CD14-positive monocyte (primary cell): Measurements from ENCODE around the gene STPG3. TPM values are rescaled to one million over a fixed set of nuclear protein-coding genes. Genes with fewer than 3 reads are reported as not detected.

ENCODE experiments used
- DNase-seq, 3 donors: peaks; one replicate each; pipeline ENCODE4 v3.0.0-alpha.2; 2011 to 2022
- H2AFZ ChIP-seq: 2 replicates; pipeline ENCODE4 v1.6.0; 2012; ENCODE audit warnings: mild to moderate bottlenecking, low read depth, low read length, inconsistent platforms; ENCODE audit not compliant: insufficient read depth, poor library complexity, severe bottlenecking
- H3K27ac ChIP-seq, 2 donors: 1 replicate in 1 of 2; 2 replicates in 1 of 2; pipeline ENCODE4 v1.5.1; 2012 to 2013; ENCODE audit warnings: low read length in 2 of 2, control low read depth in 1 of 2, inconsistent platforms in 1 of 2, low read depth in 1 of 2, mild to moderate bottlenecking in 1 of 2
- H3K27me3 ChIP-seq, 2 donors: one replicate each; pipeline versions ENCODE4 v1.6.0 to v1.6.1; 2011 to 2013; ENCODE audit warnings: low read length in 2 of 2; ENCODE audit not compliant: control insufficient read depth in 2 of 2, insufficient read depth in 2 of 2
- H3K36me3 ChIP-seq, 2 donors: replicated peaks in 1 of 2; 1 replicate in 1 of 2; 2 replicates in 1 of 2; pipeline versions ENCODE4 v1.5.1 to v1.6.1; 2012 to 2013; ENCODE audit warnings: low read length in 2 of 2, control low read depth in 1 of 2, inconsistent platforms in 1 of 2, mild to moderate bottlenecking in 1 of 2; ENCODE audit not compliant: insufficient read depth in 2 of 2, control insufficient read depth in 1 of 2
- H3K4me1 ChIP-seq, 2 donors: 1 replicate in 1 of 2; 2 replicates in 1 of 2; pipeline versions ENCODE4 v1.5.1 to v1.6.1; 2012 to 2013; ENCODE audit warnings: low read length in 2 of 2, control low read depth in 1 of 2, inconsistent platforms in 1 of 2, mild to moderate bottlenecking in 1 of 2, moderate library complexity in 1 of 2; ENCODE audit not compliant: insufficient read depth in 2 of 2, control insufficient read depth in 1 of 2
- H3K4me2 ChIP-seq: replicated peaks from 2 replicates; pipeline ENCODE3; 2012; ENCODE audit warnings: low read length, moderate library complexity, mild to moderate bottlenecking; ENCODE audit not compliant: poor library complexity, severe bottlenecking; ENCODE audit errors: extremely low read depth
- H3K4me3 ChIP-seq, 3 experiments: fragments of 200-600 bp in 1 of 3; sonication (generic) in 1 of 3; replicated peaks in 1 of 3; 1 replicate in 2 of 3; 2 replicates in 1 of 3; pipeline ENCODE4 v1.5.1; 2011 to 2013; ENCODE audit warnings: low read length in 3 of 3, mild to moderate bottlenecking in 3 of 3, control low read depth in 2 of 3, low read depth in 2 of 3, inconsistent platforms in 1 of 3, moderate library complexity in 1 of 3
- H3K79me2 ChIP-seq: 2 replicates; pipeline ENCODE4 v1.6.0; 2012; ENCODE audit warnings: mild to moderate bottlenecking, control low read depth, inconsistent platforms, low read length, moderate library complexity; ENCODE audit not compliant: insufficient read depth
- H3K9ac ChIP-seq: 2 replicates; pipeline ENCODE4 v1.6.0; 2017; ENCODE audit warnings: low read length, mild to moderate bottlenecking; ENCODE audit not compliant: insufficient read depth, poor library complexity, severe bottlenecking
- H3K9me3 ChIP-seq, 2 donors: replicated peaks in 1 of 2; 1 replicate in 1 of 2; 2 replicates in 1 of 2; pipeline versions ENCODE4 v1.5.1 to v1.6.1; 2012 to 2013; ENCODE audit warnings: low read length in 2 of 2, control low read depth in 1 of 2; ENCODE audit not compliant: control insufficient read depth in 1 of 2, insufficient read depth in 1 of 2
- H4K20me1 ChIP-seq: 2 replicates; pipeline ENCODE4 v1.6.0; 2012; ENCODE audit warnings: mild to moderate bottlenecking, low read length, control low read depth, moderate library complexity; ENCODE audit not compliant: insufficient read depth
- H3K27ac Mint-ChIP-seq, 7 donors: one replicate each; pipeline ENCODE4 v1.8.0; 2020; ENCODE audit warnings: mild to moderate bottlenecking in 7 of 7, mixed read lengths in 7 of 7, moderate library complexity in 6 of 7, inconsistent platforms in 2 of 7
- H3K27me3 Mint-ChIP-seq, 3 donors: one replicate each; pipeline ENCODE4 v1.8.0; 2021 to 2022; ENCODE audit warnings: low read depth in 3 of 3, mild to moderate bottlenecking in 3 of 3, mixed read lengths in 3 of 3, moderate library complexity in 3 of 3, inconsistent platforms in 1 of 3
- H3K36me3 Mint-ChIP-seq, 2 donors: one replicate each; pipeline ENCODE4 v1.8.0; 2020; ENCODE audit warnings: mixed read lengths in 2 of 2, inconsistent platforms in 1 of 2, mild to moderate bottlenecking in 1 of 2
- H3K4me1 Mint-ChIP-seq: one replicate; pipeline ENCODE4 v1.8.0; 2020; ENCODE audit warnings: mild to moderate bottlenecking, mixed read lengths
- H3K4me3 Mint-ChIP-seq, 2 donors: one replicate each; pipeline ENCODE4 v1.8.0; 2020; ENCODE audit warnings: mild to moderate bottlenecking in 2 of 2, mixed read lengths in 2 of 2, moderate library complexity in 1 of 2
- H3K9me3 Mint-ChIP-seq, 7 donors: one replicate each; pipeline ENCODE4 v1.8.0; 2020 to 2022; ENCODE audit warnings: mixed read lengths in 7 of 7, mild to moderate bottlenecking in 6 of 7, moderate library complexity in 6 of 7, inconsistent platforms in 2 of 7
- CTCF ChIP-seq: fragments of 200-600 bp; IDR thresholded peaks from one replicate; pipeline ENCODE4 v1.8.0; 2022; ENCODE audit warnings: antibody characterized with exemption, mild to moderate bottlenecking
- WGBS: methylation state at CpG from one replicate; pipeline ENCODE4 v1.1.5; 2013; ENCODE audit warnings: missing lambda C conversion rate; ENCODE audit not compliant: insufficient coverage; 5-methylcytosine and 5-hydroxymethylcytosine counted together
- intact Hi-C, 2 donors: fragments of 100-400 bp; cut with micrococcal nuclease; formaldehyde crosslinking; loops; one replicate each; pipeline versions ENCODE4 v1.15.0 to v1.15.1; 2023
- polyA plus RNA-seq, 3 donors: library from polyadenylated mRNA; depleted of rRNA in 1 of 3; unstranded in 2 of 3; stranded (reverse) in 1 of 3; fragments of 300-500 nt in 2 of 3; fragments of >200 nt in 1 of 3; fragmentation: Illumina TruSeq in 2 of 3; gene quantifications; 1 replicate in 2 of 3; 2 replicates in 1 of 3; pipeline ENCODE4 v1.2.3, GENCODE V29; 2012 to 2021

STPG3 gene
- polyA plus RNA-seq, 3 donors = not detected

- Histone ChIP-seq H3K36me3 (no peaks in the 10 kb centered on the region), H3K9ac (no peak within 1 kb of the TSS), H2AFZ (no peak within 1 kb of the TSS), H3K27me3 (peaks cover 0 to 11% of the 10 kb centered on the region in 2 donors), H3K27ac (no peak within 1 kb of the TSS), H4K20me1 (no peaks in the 10 kb centered on the region), H3K4me2 (no peak within 1 kb of the TSS), H3K4me3 (no peak within 1 kb of the TSS), H3K4me1 (peaks cover 24 to 28% of the 10 kb centered on the region in 2 donors), H3K9me3 (no peaks in the 10 kb centered on the region), H3K79me2 (no peaks in the 10 kb centered on the region)
- H3K27ac Mint-ChIP-seq = peak within 1 kb of the TSS in 2 of 7 donors; percentile 41 to 64
- H3K4me1 Mint-ChIP-seq = peaks cover 20% of the 10 kb centered on the region
- peaks cover 0 to 4% (median 0%) of the 10 kb centered on the region in 7 donors for H3K9me3 Mint-ChIP-seq
- no peaks in the 10 kb centered on the region for H3K36me3 Mint-ChIP-seq
- peak; percentile 87 for TF ChIP-seq CTCF
- H3K4me3 Mint-ChIP-seq = peak within 1 kb of the TSS in 1 of 2 donors; percentile 60
- intact Hi-C loops = loop anchor here in 1 of 2 donors (5.0 kb wide), 1 partner anchor 110 kb away; no protein-coding TSS in a partner anchor
- H3K27me3 Mint-ChIP-seq = peaks cover 4 to 34% (median 5%) of the 10 kb centered on the region in 3 donors
- 37% methylated on average over 24 of the region's 25 CpGs for WGBS
- DNase-seq = peak; percentile 54 to 68 (median 62)
Measured at GRCh38 chr9:137227054-137227852, 23.8 kb upstream of the STPG3 start, which contains the start of gene RNF224. Gene RNF224 (plus strand): TSS chr9:137227502. CDS start chr9:137228336, 834 bp downstream.

GRCh38 chr9:137227853-137228505 is 23.1 kb upstream of the STPG3 start:
- no peak for DNase-seq
- Mint-ChIP-seq H3K27me3 (peaks cover 2 to 34% (median 5%) of the 10 kb centered on the region in 3 donors), H3K4me1 (peaks cover 17% of the 10 kb centered on the region), H3K9me3 (peaks cover 0 to 4% (median 0%) of the 10 kb centered on the region in 7 donors), H3K4me3 (peak overlapping the region in 1 of 2 donors; percentile 60), H3K27ac (no peak overlapping the region), H3K36me3 (no peaks in the 10 kb centered on the region)
- Histone ChIP-seq H3K27me3 (peaks cover 0 to 9% of the 10 kb centered on the region in 2 donors), H2AFZ (no peak overlapping the region), H3K4me2 (no peak overlapping the region), H3K36me3 (no peaks in the 10 kb centered on the region), H3K4me3 (no peak overlapping the region), H3K4me1 (peaks cover 17 to 20% of the 10 kb centered on the region in 2 donors), H3K79me2 (no peaks in the 10 kb centered on the region), H3K9me3 (no peaks in the 10 kb centered on the region), H3K27ac (no peak overlapping the region), H3K9ac (no peak overlapping the region), H4K20me1 (no peaks in the 10 kb centered on the region)
- 39% methylated on average over 10 of the region's 18 CpGs for WGBS
- TF ChIP-seq CTCF = no peak
- intact Hi-C loops = loop anchor here in 1 of 2 donors (5.0 kb wide), 1 partner anchor 111 kb away; no protein-coding TSS in a partner anchor
